GOT3 (cell line): ENCODE results near the gene CNN3.
"Not testable (repeated sequence)": the region's sequence is repeated elsewhere in the genome, so short reads cannot be mapped to it uniquely, and the experiment has no call there.

Experiments used
- DNase-seq: peaks from one replicate; lab custom pipeline; 2025; ENCODE audit warnings: mixed read lengths; lab: John Stamatoyannopoulos, UW

Gene CNN3

GRCh38 chr1:94949681-94950661 is 23.1 kb upstream of the CNN3 start:
- no peak for DNase-seq

GRCh38 chr1:94947437-94947836 is 20.5 kb upstream of the CNN3 start:
- no peak for DNase-seq

DNA sequence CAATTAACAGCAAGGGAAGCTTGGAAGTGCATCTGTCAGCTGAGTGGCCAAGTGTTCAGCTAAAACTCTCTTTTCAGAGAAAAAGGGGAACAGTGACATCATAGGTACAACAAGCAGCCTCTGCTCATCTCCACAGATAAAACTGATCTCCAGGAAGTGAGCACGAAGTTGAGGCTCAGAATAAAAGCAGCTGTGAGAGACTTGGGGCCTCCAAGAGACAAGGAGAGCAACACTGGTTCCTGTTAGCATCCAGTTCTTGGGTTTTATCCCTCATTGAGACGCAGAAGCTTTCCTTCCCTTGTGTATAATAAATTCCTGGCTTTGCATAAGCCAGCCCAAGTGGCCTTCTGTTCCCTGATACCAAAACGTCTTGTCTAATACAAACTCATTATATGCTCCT is 20.0 kb upstream of the CNN3 start:
- DNase-seq = no peak

GRCh38 chr1:94942171-94943128 is 15.5 kb upstream of the CNN3 start:
- no peak for DNase-seq

- not testable (repeated sequence) for DNase-seq
These were observed 14.6 kb upstream of the CNN3 start for GRCh38 chr1:94941480-94941879.

DNA sequence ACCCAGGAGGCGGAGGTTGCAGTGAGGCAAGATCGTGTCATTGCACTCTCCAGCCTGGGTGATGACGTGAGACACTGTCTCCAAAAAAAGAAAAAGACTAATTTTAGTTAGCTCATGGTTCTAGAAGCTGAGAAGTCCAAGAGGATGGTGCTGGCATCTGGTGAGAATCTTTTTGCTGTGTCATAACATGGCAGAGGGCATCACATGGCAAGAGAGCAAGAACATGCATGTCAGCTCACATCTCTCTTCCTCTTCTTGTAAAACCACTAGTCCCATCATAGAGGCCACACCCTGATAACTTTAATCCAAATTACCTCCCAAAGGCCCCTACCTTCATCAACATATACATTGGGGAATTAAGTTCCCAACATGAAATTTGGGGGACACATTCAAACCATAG is 13.8 kb upstream of the CNN3 start:
- DNase-seq = no peak

DNA sequence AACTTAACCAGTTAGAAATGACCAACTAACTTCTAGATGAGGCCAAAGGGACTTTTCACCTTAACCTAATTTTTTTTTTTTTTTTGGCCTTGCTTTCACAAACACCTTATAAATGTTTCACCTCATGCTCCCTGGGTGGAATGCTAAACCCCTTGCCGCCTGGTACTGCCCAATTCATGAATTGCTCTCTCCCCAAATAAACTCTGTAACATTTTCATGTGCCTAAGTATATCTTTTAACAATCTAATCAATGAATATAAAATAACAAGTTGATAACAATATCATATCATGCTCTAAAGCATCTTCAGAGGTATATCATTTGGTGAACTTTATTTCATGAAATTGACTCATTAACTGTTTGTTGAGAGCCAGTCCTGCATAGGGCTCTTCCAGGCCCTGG is 10.9 kb upstream of the CNN3 start:
- DNase-seq = no peak

DNA sequence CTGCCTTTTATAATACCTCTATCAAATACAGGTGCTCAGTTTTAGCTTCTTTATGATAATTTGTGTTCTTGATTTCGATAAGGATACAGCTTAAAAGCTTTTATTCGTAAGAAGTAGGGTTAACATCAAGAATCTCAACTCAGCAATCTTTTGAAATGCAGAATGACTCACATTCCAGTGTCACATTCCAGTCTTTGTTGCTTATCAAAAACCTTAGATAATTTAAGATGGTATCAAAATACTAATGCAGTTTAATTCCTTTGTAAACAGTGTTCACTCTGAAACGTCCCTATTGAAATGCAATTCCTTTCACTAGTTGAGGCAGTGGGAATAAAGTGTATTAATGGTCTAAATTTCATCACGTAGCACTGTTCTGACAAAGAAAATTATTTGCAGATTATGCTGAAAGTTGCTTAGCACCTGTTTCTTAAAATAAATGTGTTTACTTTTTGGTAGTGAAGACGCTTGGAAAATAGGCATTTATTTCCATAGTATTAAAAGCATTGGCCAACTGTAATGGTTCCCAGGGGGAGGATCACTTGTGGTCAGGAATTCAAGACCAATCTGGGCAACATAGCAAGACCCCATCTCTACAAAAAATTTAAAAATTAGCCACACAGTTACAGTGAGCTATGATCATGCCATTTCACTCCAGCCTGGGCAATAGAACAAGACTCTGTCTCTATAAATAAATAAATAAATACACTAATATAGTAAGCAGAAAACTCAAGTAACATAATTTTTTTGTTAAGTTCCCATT is 10.1 kb upstream of the CNN3 start:
- no peak for DNase-seq

DNA sequence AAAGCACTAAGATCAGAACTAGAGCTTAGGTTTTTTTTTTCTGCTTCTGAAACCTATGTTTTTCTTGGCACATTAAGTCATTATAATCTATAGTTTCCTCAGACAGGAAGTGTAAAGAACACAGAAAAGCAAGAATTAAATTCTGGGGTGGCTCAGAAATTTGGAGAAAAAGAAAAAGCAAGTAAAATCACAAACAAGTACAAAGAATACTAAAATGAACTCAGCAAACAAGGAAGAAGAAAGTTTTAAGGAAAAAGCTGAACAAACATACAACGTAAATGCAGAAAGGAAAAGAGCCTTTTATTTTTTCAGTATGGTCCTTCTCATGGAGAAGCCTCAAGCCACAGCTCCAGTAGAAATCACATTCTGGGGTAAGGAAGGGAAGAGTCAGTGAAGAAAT is 8.6 kb upstream of the CNN3 start:
- no peak for DNase-seq

GRCh38 chr1:94935034-94935433 is 8.1 kb upstream of the CNN3 start:
- no peak for DNase-seq

- DNase-seq = no peak
These were observed 7.6 kb upstream of the CNN3 start for GRCh38 chr1:94934551-94934950.

DNA sequence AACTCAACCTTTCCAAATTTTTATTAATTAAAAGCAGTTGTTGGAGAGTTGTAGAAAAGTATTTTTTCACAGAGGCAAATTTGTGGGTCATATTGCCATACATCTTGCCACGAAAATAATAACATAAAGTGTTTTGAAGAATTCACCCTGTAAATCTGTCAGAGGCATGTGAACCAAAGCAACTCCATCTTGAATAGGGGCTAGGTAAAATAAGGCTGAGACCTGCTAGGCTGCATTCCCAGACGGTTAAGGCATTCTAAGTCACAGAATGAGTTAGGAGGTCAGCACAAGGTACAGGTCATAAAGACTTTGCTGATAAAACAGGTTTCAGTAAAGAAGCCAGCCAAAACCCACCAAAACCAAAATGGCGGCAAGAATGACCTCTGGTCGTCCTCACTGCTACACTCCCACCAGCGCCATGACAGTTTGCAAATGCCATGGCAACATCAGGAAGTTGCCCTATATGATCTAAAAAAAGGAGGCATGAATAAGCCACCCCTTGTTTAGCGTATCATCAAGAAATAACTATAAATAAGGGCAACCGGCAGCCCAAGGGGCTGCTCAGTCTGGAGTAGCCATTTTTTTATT is 4.4 kb upstream of the CNN3 start:
- DNase-seq = no peak

DNA sequence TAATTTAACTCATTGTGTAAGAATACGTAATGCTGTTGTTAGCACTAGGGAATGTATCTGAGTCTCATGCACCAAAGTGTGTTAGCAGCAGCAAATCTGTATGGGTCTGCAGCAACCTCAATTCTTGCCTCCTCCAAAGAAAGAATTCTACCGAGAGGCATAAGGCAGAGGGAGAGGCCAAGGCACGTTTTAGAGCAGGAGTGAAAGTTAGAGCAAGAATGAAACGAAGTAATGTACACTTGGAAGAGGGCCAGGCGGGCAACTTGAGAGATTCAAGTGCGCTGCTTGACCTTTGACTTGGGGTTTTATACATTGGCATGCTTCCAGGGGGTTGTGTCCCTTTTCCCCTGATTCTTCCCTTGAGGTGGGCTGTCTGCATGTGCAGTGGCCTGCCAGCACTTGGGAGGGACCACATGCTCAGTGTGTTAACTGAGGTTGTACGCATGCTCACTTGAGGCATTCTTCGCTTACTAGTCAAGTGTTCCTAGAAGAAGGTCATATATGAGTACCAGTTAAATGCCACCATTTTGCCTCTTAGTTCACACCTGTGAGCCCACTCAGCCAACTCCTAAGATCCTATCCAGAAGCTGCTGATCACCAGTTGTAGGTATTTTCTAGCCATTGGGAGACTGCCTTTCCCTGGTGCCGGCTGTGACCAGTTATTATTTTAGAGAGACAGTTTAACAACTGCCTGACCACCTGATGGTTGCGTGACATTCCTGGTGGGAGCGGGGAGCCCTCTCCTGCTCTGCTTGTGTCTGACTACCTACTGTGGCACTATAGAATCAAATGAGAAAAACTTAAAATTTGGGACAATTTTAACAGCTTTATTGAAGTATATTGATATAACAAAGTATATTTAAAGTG is 2.7 kb upstream of the CNN3 start:
- no peak for DNase-seq

DNA sequence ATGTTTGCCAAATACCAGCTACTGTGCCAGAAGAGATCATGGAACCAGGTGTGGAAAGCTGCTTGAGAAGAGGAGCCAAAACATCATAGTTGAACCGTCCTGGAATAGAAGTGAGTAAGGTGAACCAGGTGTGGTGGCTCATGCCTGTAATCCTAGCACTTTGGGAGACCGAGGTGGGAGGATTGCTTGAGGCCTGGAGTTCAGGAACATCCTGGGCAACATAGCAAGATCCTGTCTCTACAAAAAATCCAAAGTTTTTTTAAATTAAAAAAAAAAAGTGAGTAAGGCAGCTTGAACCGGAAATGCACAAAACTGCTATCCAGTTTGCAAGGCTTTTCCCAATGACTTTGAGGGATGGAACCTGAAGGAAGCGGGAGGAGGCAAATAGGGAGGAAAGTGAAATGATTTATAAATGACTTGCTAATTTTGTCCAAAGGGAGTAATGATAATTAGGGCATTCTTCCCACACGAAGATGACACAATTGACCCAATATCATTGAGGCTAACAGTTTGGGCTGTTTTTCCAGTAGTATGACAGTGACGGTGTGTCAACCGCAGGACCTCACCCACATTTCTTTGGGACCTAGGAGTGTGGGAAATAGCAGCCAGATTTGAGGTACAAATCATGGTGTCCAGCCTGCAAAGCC is 1.5 kb upstream of the CNN3 start:
- DNase-seq = no peak

DNA sequence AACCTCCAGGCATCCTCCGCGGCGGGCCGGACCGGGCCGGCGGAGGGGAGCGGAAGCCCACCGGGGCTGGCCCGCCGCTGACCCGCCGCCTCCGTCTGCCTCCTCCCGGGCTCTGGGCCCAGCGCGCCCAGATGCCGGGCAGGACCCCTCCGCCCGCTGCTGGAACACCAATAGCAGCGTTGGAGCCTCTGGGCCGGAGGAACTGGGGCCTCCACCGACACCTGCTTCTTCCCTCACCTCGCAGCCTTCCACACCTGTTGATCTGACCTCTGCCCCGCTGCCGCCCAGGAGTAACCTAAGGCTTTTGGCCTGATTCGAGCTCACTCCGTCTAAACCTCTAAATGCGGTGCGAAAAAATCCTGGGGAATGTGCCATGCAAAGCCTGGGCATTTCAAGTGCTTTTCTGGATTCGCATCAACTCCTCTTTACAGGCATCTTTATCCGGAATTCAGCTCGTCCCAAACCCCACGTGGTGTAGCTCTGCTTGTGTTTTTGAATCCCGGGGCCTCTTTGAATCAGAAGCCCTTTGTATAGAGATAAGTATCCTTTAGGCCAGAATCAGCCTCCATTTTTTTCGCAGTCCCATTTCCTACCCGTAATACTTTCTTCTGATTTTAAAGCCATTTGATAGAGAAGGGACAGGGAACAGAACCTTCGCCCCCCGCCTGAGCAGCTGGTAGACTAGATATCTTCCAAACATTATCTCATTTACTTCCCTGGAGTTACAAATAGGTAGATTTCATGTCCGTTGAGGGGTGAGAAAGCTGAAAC is 680 bp upstream of the CNN3 start:
- DNase-seq = no peak

DNA sequence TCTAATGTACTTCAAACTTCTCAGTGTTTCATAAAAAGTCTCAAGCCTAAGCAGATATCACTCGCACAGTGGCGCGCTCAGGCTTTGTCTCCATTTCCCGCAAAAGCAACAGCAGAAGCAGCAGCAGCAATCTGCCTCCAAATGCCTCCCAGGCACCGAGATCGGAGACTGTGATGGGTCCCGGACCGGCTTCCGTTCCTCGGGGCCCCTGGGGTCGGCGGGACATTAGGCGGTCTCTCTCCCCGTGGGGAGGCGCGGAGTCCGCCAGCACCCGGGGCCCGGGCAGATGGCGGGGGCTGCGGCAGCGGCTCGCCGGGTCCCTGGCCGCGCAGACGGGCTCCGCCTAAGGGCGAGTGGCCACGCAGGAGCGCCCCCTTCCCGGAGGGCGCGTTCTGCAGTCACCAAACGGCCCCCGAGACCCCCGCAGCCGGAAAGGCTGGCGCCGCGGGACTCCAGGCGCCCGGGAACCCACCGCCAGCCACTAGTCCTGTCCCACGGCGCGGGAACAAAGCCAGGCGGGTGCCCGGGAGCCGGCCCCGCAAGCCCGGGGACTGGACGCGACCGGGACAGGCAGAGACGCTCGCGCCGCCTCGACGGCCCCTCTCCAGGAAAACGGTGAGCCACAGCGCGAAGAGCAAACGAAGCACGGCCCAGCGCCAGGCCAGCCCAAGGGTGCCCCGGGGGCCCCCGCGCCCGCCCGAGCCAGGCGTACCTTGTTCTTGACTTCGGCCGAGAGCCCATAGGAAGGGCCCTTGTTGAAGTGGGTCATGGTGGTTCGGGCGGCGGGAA is 590 bp downstream of the CNN3 start:
- DNase-seq = peak; percentile 4

DNA sequence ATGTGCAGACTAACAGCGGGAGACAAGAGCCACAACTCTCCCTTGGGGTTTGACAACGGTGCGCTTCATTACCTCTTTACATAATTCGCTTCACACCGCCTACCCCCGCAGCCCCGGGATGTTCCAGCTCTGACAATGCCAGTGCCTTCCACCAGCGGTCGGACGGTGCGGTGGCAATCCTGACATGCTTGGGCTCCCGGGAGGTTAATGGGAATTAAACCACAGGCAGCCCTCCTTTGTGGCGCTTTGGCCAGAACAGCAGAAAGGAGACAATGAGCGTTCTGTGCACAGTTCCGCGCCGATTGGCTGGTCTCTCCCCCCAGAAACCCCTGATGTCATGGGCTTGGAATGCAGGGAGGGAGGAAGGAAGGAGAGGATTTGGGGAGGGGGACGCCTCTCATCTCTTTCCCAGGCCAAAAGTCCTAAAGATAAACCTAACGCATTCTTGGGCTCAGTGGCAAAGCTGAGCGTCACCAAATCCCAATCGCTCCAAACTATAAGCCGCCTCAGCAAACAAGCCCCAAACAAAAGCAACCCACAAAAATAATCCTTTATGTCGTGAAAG is 1.3 kb downstream of the CNN3 start:
- no peak for DNase-seq

GRCh38 chr1:94925004-94925403 is 1.9 kb downstream of the CNN3 start:
- no peak for DNase-seq
